Thoracic aorta (tissue), 2 donors: ENCODE measurements around the gene DOK4. TPM values are rescaled to one million over a fixed set of nuclear protein-coding genes. Genes with fewer than 3 reads are reported as not detected.

Experiments used
- ATAC-seq: fragments of 150-250 bp; one replicate; pipeline ENCODE4 v1.8.0; 2017; ENCODE audit warnings: low read depth; ENCODE audit not compliant: insufficient number of reproducible peaks, low FRiP score
- DNase-seq: peaks from one replicate; pipeline ENCODE4 v3.0.0-alpha.2; 2020; ENCODE audit warnings: low spot score
- H3K27ac ChIP-seq, 2 donors: fragments of 200-600 bp; sonication (generic); 1 replicate in 1 of 2; 2 replicates in 1 of 2; pipeline ENCODE4 v1.5.1; 2016; ENCODE audit warnings: mild to moderate bottlenecking in 2 of 2, moderate library complexity in 2 of 2
- H3K27me3 ChIP-seq: fragments of 200-600 bp; sonication (generic); replicated peaks from 2 replicates; pipeline ENCODE4 v1.6.0; 2016; ENCODE audit warnings: mild to moderate bottlenecking; ENCODE audit not compliant: insufficient read depth
- H3K36me3 ChIP-seq: fragments of 200-600 bp; sonication (generic); one replicate; pipeline ENCODE4 v1.5.1; 2016
- H3K4me1 ChIP-seq, 2 donors: fragments of 200-600 bp; sonication (generic); 1 replicate in 1 of 2; 2 replicates in 1 of 2; pipeline versions ENCODE4 v1.5.1 to v1.6.0; 2016; ENCODE audit warnings: low read depth in 2 of 2, mild to moderate bottlenecking in 1 of 2; ENCODE audit not compliant: control insufficient read depth in 1 of 2
- H3K4me3 ChIP-seq: fragments of 200-600 bp; sonication (generic); 2 replicates; pipeline ENCODE4 v1.5.1; 2016; ENCODE audit warnings: mild to moderate bottlenecking
- H3K9me3 ChIP-seq: fragments of 200-600 bp; sonication (generic); 2 replicates; pipeline ENCODE4 v1.5.1; 2016
- total RNA-seq, 2 donors: library from RNA; depleted of rRNA; stranded (reverse); fragments of >200 nt; gene quantifications; one replicate each; pipeline versions ENCODE4 v1.1.0 to v1.2.3, GENCODE V29; 2016
- TF ChIP-seq, protein P1 (sequence below): fragments of 200-600 bp; sonication (generic); IDR thresholded peaks from one replicate; pipeline ENCODE4 v1.5.1; 2019; ENCODE audit warnings: antibody characterized with exemption

Gene DOK4
- total RNA-seq, 2 donors from 2014 or later: 43.2 to 70.1 TPM

DNA sequence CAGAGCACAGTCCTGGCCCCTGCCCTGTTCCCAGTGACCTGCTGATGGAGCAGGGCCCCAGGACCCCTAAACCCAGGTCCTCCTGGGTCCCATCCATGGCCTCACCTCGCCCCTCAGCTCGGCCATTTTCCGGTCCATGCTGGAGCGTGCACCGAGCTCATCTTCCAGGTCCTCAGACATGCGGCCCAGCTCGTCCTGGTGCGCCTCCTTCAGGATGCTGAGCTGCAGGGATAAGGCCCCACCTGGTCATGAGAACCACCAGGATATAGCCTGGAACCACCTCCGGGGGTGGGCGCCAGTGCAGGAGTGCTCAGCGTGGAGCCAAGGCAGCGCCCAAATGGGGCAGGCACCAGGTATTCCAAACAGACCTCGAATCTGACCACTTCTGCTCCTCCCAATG is 32.2 kb upstream of the DOK4 start:
- ATAC-seq: no peak
- H3K36me3 ChIP-seq: peaks cover 51% of the 10 kb centered on the region
- TF ChIP-seq, protein P1, sequence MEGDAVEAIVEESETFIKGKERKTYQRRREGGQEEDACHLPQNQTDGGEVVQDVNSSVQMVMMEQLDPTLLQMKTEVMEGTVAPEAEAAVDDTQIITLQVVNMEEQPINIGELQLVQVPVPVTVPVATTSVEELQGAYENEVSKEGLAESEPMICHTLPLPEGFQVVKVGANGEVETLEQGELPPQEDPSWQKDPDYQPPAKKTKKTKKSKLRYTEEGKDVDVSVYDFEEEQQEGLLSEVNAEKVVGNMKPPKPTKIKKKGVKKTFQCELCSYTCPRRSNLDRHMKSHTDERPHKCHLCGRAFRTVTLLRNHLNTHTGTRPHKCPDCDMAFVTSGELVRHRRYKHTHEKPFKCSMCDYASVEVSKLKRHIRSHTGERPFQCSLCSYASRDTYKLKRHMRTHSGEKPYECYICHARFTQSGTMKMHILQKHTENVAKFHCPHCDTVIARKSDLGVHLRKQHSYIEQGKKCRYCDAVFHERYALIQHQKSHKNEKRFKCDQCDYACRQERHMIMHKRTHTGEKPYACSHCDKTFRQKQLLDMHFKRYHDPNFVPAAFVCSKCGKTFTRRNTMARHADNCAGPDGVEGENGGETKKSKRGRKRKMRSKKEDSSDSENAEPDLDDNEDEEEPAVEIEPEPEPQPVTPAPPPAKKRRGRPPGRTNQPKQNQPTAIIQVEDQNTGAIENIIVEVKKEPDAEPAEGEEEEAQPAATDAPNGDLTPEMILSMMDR: no peak

DNA sequence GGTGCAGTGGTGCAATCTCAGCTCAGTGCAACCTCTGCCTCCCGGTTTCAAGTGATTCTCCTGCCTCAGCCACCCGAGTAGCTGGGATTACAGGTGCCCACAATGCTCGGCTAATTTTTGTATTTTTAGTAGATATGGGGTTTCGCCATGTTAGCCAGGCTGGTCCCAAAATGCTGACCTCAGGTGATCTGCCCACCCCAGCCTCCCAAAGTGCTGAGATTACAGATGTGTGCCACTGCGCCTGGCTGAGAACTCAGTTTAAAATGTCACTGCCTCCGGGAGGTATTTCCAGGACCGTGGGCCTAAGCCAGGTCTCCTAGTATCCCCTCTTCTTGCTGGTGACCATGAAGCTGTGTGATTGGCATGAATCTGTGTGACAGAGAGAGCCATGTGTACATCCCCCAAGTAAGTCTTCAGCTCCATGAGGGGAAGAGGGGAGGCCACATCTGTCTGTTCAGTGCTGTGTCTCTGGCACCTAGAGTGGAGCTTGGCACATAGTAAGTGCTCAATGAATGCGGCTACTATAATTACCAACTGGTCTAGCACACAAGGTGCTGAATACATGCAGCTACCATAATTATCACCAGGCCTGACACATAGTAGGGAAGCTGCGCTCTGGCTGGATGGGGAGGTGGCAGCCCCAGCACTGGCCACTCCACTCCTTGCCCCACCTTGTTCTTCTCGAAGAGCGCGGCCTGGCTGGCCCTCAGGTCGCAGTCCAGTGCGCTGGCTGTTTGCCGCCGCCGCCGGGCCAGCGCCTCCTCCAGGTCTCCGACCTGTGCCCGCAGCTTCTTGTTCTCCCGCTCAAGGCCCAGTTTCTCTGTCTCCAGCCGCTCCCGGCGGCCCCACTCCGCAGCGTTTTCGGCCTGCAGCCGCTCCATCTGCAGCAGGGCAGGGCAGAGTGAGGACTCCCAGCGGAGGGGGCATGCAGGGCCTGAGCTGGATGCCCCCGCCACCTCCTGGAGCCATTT is 31.4 kb upstream of the DOK4 start:
- Histone ChIP-seq H3K4me3 (no peak overlapping the region), H3K4me1 (no peaks in the 10 kb centered on the region), H3K27ac (no peak overlapping the region), H3K9me3 (no peaks in the 10 kb centered on the region), H3K27me3 (no peaks in the 10 kb centered on the region), H3K36me3 (peaks cover 55% of the 10 kb centered on the region)
- TF ChIP-seq, protein P1: no peak
- DNase-seq (no peak), ATAC-seq (no peak)

More for the DNA sequence above, 32.2 kb upstream of the DOK4 start:
- Histone ChIP-seq H3K27ac (no peak overlapping the region), H3K4me3 (no peak overlapping the region), H3K4me1 (peaks cover 0 to 2% of the 10 kb centered on the region in 2 donors), H3K27me3 (no peaks in the 10 kb centered on the region), H3K9me3 (no peaks in the 10 kb centered on the region)
- no peak for DNase-seq

DNA sequence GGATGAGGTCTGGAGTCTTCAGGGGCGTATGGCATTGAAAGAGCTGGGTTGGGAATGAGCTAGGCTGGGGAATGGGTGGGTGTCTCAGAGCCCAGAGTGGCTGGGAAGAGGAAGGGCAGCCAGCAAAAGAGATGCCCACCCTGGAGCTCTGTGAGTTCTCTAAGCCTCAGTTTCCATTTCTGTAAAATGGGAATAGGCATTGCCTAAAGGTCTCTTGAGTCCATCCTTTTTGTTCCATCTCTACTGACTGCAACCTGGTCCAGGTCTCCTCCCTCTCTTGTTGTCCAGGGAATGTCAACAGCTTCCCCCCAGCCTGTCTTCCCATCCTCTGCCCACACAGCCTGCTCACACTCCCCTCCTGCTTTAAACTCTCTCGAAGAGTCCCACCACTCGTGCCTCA is 30.5 kb upstream of the DOK4 start:
- H3K4me3 ChIP-seq: no peak overlapping the region
- peaks cover 58% of the 10 kb centered on the region for H3K36me3 ChIP-seq
- no peaks in the 10 kb centered on the region for H3K4me1 ChIP-seq
- H3K27me3 ChIP-seq: no peaks in the 10 kb centered on the region
- no peak overlapping the region for H3K27ac ChIP-seq
- H3K9me3 ChIP-seq: no peaks in the 10 kb centered on the region
- TF ChIP-seq, protein P1: no peak
- no peak for DNase-seq
- no peak for ATAC-seq

DNA sequence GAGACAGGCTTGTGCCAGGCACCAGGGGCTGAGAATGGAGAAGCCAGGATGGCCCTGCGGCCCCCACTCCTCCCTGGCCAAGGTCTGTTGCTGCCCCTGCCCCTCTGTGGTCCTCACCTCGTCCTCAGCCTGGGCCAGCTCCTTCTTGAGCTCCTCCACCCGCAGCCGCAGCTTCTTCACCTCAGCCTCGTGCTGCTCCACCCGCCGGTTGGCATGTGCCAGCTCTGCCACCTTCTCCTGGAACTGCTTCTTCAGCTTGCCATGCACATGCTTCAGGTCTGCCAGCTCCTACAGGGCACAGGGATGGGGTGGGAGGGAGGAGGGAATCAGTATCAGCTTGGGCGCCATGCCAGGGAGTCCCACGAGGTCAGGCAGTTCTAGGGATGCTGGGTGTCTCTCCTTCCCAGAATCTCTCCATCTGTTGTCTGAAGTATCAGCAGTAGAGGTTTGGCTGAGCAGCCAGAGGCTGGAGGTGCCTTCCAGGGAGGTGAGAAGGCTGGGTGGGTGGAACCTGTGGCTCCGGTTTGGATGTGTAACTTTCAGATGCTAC is 30.0 kb upstream of the DOK4 start:
- H3K27ac ChIP-seq: no peak overlapping the region
- DNase-seq: no peak
- peaks cover 58% of the 10 kb centered on the region for H3K36me3 ChIP-seq
- no peaks in the 10 kb centered on the region for H3K9me3 ChIP-seq
- no peak overlapping the region for H3K4me3 ChIP-seq
- TF ChIP-seq, protein P1: no peak
- no peaks in the 10 kb centered on the region for H3K4me1 ChIP-seq
- H3K27me3 ChIP-seq: no peaks in the 10 kb centered on the region
- ATAC-seq: no peak

DNA sequence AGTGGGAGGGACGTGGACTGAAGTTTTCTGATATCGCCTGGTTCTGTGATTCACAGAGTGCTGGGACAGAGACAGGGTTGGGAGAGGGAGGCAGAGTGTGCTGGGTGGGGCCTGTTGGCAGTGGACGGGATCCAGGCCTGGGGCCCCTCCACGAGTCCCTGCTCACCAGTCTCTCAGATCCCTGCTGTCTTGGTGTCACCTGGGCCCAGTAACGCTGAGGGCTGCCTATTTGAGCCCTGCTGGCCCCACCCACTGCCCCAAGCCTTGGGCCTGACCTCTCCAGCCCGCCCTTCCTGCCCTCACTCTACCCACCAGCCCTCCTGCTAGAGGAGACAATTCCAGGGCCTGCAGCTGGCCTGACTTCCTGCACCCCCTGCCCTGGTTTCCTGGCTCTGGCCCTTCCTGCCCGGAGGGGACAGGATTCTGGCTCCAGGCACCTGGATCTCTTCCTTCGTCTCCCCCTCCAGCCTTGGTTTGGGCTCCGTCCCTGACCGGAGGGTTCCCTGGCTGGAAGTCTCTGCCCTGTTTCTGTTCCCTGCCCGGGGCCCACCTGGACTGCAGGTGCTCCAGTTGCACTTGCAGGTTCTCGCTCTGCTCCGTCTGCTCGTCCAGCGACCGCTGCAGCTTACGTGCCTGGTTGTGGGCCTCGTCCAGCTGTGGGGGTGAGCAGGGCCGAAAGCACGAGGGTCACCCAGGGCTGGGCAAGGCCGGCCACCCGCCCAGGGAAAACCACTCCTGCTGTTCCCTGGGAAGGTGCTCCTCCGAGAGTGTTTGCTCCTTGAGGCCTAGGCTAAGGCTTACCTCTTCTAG is 28.7 kb upstream of the DOK4 start:
- Histone ChIP-seq H3K27ac (no peak overlapping the region), H3K36me3 (peaks cover 54% of the 10 kb centered on the region), H3K4me1 (no peaks in the 10 kb centered on the region), H3K4me3 (no peak overlapping the region), H3K27me3 (no peaks in the 10 kb centered on the region), H3K9me3 (no peaks in the 10 kb centered on the region)
- ATAC-seq: no peak
- TF ChIP-seq, protein P1: no peak
- no peak for DNase-seq
